GM12878 (cell line): ENCODE results near the gene SRA1. TPM values are rescaled to one million over a fixed set of nuclear protein-coding genes. Genes with fewer than 3 reads are reported as not detected.

Source experiments
- BACH1 ChIP-seq: fragments of 450-650 bp; IDR thresholded peaks from 2 replicates; pipeline ENCODE4 v1.6.1; 2017; ENCODE audit warnings: mild to moderate bottlenecking, borderline replicate concordance
- ELK1 ChIP-seq: IDR thresholded peaks from 2 replicates; pipeline ENCODE4 v1.6.1; 2012; ENCODE audit warnings: low read depth, low read length, improper control_type of control experiment
- GATAD2B ChIP-seq: fragments of 450-650 bp; conservative IDR thresholded peaks from 2 replicates; pipeline ENCODE4 v1.6.1; 2017; ENCODE audit warnings: low read depth, mild to moderate bottlenecking, moderate library complexity
- MEF2B ChIP-seq: fragments of 450-650 bp; IDR thresholded peaks from 2 replicates; pipeline ENCODE4 v1.6.1; 2018; ENCODE audit warnings: mild to moderate bottlenecking, moderate library complexity; ENCODE audit not compliant: partially characterized antibody, poor library complexity, severe bottlenecking
- MYB ChIP-seq: fragments of 150-350 bp; IDR thresholded peaks from 2 replicates; pipeline ENCODE4 v1.6.1; 2014; ENCODE audit warnings: mild to moderate bottlenecking, low read depth, low read length, borderline replicate concordance
- NFYB ChIP-seq: IDR thresholded peaks from 2 replicates; pipeline ENCODE4 v1.6.1; 2011; ENCODE audit warnings: low read depth, mild to moderate bottlenecking, low read length, improper control_type of control experiment, moderate library complexity; ENCODE audit not compliant: insufficient read depth
- NR2C2 ChIP-seq: IDR thresholded peaks from 2 replicates; pipeline ENCODE4 v1.6.1; 2011; ENCODE audit warnings: borderline replicate concordance, low read depth; ENCODE audit not compliant: control insufficient read depth, insufficient read length
- POLR2AphosphoS5 ChIP-seq: IDR thresholded peaks from 2 replicates; pipeline ENCODE4 v1.6.1; 2011; ENCODE audit warnings: mild to moderate bottlenecking, low read length, inconsistent platforms
- RAD51 ChIP-seq: fragments of 450-650 bp; IDR thresholded peaks from 2 replicates; pipeline ENCODE4 v1.6.1; 2016; ENCODE audit warnings: moderate library complexity, mild to moderate bottlenecking, inconsistent platforms
- SMAD1 ChIP-seq: fragments of 450-650 bp; IDR thresholded peaks from 2 replicates; pipeline ENCODE4 v1.6.1; 2018; ENCODE audit warnings: mild to moderate bottlenecking, low read depth; ENCODE audit not compliant: partially characterized antibody
- SREBF2 ChIP-seq: IDR thresholded peaks from 2 replicates; pipeline ENCODE4 v1.6.1; 2012; ENCODE audit warnings: mild to moderate bottlenecking, low read length
- YBX1 ChIP-seq: fragments of 450-650 bp; IDR thresholded peaks from 2 replicates; pipeline ENCODE4 v1.6.1; 2016; ENCODE audit warnings: antibody characterized with exemption
- ZBTB11 ChIP-seq: fragments of 450-650 bp; formaldehyde crosslinking; IDR thresholded peaks from 2 replicates; pipeline ENCODE4 v1.5.0; 2022; ENCODE audit warnings: mild to moderate bottlenecking, missing genetic modification characterization
- ZNF217 ChIP-seq: fragments of 450-650 bp; IDR thresholded peaks from 2 replicates; pipeline ENCODE4 v1.6.1; 2017; ENCODE audit warnings: antibody characterized with exemption, mild to moderate bottlenecking
- ZNF384 ChIP-seq: IDR thresholded peaks from 2 replicates; pipeline ENCODE4 v1.6.1; 2012; ENCODE audit warnings: low read depth, mild to moderate bottlenecking, low read length, improper control_type of control experiment, borderline replicate concordance
- ZNF687 ChIP-seq: fragments of 450-650 bp; IDR thresholded peaks from 2 replicates; pipeline ENCODE4 v1.6.1; 2017; ENCODE audit warnings: mild to moderate bottlenecking, moderate library complexity
- polyA plus RNA-seq, 11 experiments: library from polyadenylated mRNA; depleted of rRNA in 4 of 11; unstranded in 6 of 11; stranded (reverse) in 5 of 11; fragments of >200 nt; fragmentation: Nextera tagmentation in 4 of 11; fragmentation: Illumina TruSeq in 1 of 11; extraction: Ambion mirVana in 4 of 11; extraction: Trizol in 1 of 11; gene quantifications; 1 replicate in 1 of 11; 2 replicates in 10 of 11; pipeline versions ENCODE4 v1.2.1 to v1.2.3, GENCODE V29; 2011 to 2016; ENCODE audit warnings: inconsistent platforms in 2 of 11, missing spikeins in 2 of 11, low read depth in 1 of 11
- total RNA-seq, 4 experiments: library from RNA; depleted of rRNA in 3 of 4; stranded (reverse); fragments of >200 nt in 3 of 4; fragmentation: Illumina TruSeq in 1 of 4; extraction: Trizol in 1 of 4; gene quantifications; 2 replicates each; pipeline versions ENCODE4 v1.2.1 to v1.2.3, GENCODE V29; 2013 to 2021
- TF ChIP-seq, protein P1 (sequence below): fragments of 450-650 bp; formaldehyde crosslinking; IDR thresholded peaks from 2 replicates; pipeline ENCODE4 v1.4.0; 2020; ENCODE audit warnings: mild to moderate bottlenecking, moderate library complexity

SRA1 gene
- total and polyA plus RNA-seq, 10 of the 15 experiments (the other 5 are each of a cell fraction or from before 2014, with no cell fraction given): 35.3 to 127 (median 56.1) TPM

DNA sequence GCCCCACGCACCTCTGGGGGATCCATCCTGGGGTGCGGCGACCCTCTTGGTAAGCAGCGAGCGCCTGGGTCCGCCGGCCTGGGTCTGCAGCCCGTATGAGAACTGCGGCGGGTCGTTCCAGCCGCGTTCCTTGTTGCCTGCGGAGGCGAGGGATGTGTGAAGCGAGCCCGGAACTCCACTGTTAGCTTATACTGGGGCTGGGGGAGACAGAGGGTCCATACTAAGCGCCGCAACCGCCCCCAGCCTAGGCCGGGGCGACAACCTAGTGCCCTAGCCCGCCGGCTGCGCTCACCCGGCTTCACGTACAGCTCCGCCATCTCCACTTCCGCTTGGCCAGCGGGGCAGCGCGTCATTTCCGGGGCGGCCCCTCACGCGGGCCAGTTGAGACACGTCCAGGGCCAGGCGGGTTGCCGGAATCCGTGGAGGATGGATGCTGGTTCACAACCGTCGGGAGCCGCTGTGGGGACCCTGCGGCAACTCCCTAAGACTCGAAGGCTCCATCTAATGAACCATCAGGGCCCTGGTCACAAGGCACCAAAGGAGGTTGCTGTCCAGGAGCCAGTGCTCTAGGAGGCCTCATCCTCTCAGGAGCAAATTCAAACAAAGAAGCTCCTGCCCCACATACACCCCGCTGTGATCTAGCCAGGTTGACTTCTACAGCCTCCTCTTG, at the start of gene SRA1 (continued):
- TF ChIP-seq ZNF687: peak; percentile 89
- TF ChIP-seq ZBTB11 (CRISPR knock-in tag): no peak; the same call in 1 of the 2 replicates
- no peak for TF ChIP-seq ZNF217
- TF ChIP-seq NFYB: no peak
- TF ChIP-seq POLR2AphosphoS5: peak; percentile 96
- TF ChIP-seq YBX1: no peak
- TF ChIP-seq SREBF2: peak; percentile 20; the same call in 1 of the 2 replicates
- TF ChIP-seq, protein P1, sequence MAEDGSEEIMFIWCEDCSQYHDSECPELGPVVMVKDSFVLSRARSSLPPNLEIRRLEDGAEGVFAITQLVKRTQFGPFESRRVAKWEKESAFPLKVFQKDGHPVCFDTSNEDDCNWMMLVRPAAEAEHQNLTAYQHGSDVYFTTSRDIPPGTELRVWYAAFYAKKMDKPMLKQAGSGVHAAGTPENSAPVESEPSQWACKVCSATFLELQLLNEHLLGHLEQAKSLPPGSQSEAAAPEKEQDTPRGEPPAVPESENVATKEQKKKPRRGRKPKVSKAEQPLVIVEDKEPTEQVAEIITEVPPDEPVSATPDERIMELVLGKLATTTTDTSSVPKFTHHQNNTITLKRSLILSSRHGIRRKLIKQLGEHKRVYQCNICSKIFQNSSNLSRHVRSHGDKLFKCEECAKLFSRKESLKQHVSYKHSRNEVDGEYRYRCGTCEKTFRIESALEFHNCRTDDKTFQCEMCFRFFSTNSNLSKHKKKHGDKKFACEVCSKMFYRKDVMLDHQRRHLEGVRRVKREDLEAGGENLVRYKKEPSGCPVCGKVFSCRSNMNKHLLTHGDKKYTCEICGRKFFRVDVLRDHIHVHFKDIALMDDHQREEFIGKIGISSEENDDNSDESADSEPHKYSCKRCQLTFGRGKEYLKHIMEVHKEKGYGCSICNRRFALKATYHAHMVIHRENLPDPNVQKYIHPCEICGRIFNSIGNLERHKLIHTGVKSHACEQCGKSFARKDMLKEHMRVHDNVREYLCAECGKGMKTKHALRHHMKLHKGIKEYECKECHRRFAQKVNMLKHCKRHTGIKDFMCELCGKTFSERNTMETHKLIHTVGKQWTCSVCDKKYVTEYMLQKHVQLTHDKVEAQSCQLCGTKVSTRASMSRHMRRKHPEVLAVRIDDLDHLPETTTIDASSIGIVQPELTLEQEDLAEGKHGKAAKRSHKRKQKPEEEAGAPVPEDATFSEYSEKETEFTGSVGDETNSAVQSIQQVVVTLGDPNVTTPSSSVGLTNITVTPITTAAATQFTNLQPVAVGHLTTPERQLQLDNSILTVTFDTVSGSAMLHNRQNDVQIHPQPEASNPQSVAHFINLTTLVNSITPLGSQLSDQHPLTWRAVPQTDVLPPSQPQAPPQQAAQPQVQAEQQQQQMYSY (CRISPR knock-in tag): no peak
- no peak for TF ChIP-seq NR2C2
- TF ChIP-seq RAD51: no peak
- TF ChIP-seq GATAD2B: peak; percentile 93
- TF ChIP-seq BACH1: peak; percentile 81; the same call in 1 of the 2 replicates
- no peak for TF ChIP-seq MEF2B
- peak; percentile 80 for TF ChIP-seq SMAD1
- TF ChIP-seq ZNF384: no peak
- TF ChIP-seq ELK1: peak; percentile 79
- no peak for TF ChIP-seq MYB
